Activated naive CD4-positive, alpha-beta T cell treated with anti-CD3 and anti-CD28 coated beads, Interleukin-2, amount 50 U/mL, for 72 hours (primary cell): ENCODE data around the gene GAS6. TPM values are rescaled to one million over a fixed set of nuclear protein-coding genes. Genes with fewer than 3 reads are reported as not detected.

Experiments used
- ATAC-seq, 2 donors: fragments of 150-1000 bp; cut with Tn5 transposase; 2 replicates each; pipeline ENCODE4 v1.10.0; 2021; ENCODE audit warnings: mild to moderate bottlenecking in 2 of 2, moderate library complexity in 2 of 2
- DNase-seq, 2 donors: peaks; one replicate each; pipeline ENCODE4 v3.0.0; 2021 to 2022; ENCODE audit warnings: low spot score in 2 of 2
- H3K27ac Mint-ChIP-seq, 2 donors: one replicate each; pipeline ENCODE4 v1.8.0; 2022; ENCODE audit warnings: mild to moderate bottlenecking in 2 of 2, mixed read lengths in 2 of 2
- H3K36me3 Mint-ChIP-seq, 2 donors: one replicate each; pipeline ENCODE4 v1.8.0; 2022; ENCODE audit warnings: mixed read lengths in 2 of 2
- H3K9me3 Mint-ChIP-seq, 2 donors: one replicate each; pipeline ENCODE4 v1.8.0; 2022; ENCODE audit warnings: mixed read lengths in 2 of 2
- total RNA-seq, 2 donors: library from RNA; stranded (reverse); gene quantifications; one replicate each; pipeline ENCODE4 v1.2.3, GENCODE V29; 2022

The GAS6 gene
- total RNA-seq, 2 donors from 2014 or later: 0.45 to 1.2 TPM

- Mint-ChIP-seq H3K9me3 (peaks cover 12 to 13% of the 10 kb centered on the region in 2 donors), H3K27ac (no peak overlapping the region), H3K36me3 (peaks cover 11% of the 10 kb centered on the region in 2 donors)
- DNase-seq (no peak), ATAC-seq (no peak)
Observed at GRCh38 chr13:113861433-113862030, 2.3 kb downstream of the GAS6 start.

- H3K36me3 Mint-ChIP-seq: peaks cover 11% of the 10 kb centered on the region in 2 donors
- H3K9me3 Mint-ChIP-seq: peaks cover 12 to 13% of the 10 kb centered on the region in 2 donors
Observed at GRCh38 chr13:113860665-113861432, 3.0 kb downstream of the GAS6 start.

GRCh38 chr13:113860051-113860664 is 3.7 kb downstream of the GAS6 start:
- peak in 1 of 2 donors; percentile 25 for DNase-seq

More at GRCh38 chr13:113860665-113861432, 3.0 kb downstream of the GAS6 start:
- ATAC-seq: no peak
- no peak overlapping the region for H3K27ac Mint-ChIP-seq
- DNase-seq: peak in 1 of 2 donors; percentile 48

GRCh38 chr13:113859311-113860050 is 4.4 kb downstream of the GAS6 start:
- ATAC-seq: no peak
- Mint-ChIP-seq H3K36me3 (peaks cover 8 to 9% of the 10 kb centered on the region in 2 donors), H3K9me3 (peaks cover 12 to 13% of the 10 kb centered on the region in 2 donors), H3K27ac (no peak overlapping the region)
- DNase-seq: peak in 1 of 2 donors; percentile 40

More at GRCh38 chr13:113860051-113860664, 3.7 kb downstream of the GAS6 start:
- Mint-ChIP-seq H3K9me3 (peaks cover 12 to 13% of the 10 kb centered on the region in 2 donors), H3K36me3 (peaks cover 11% of the 10 kb centered on the region in 2 donors), H3K27ac (no peak overlapping the region)
- no peak for ATAC-seq

GRCh38 chr13:113857531-113858195 is 6.2 kb downstream of the GAS6 start:
- peaks cover 12 to 13% of the 10 kb centered on the region in 2 donors for H3K9me3 Mint-ChIP-seq
- ATAC-seq (no peak), DNase-seq (peak in 1 of 2 donors; percentile 26)
- peaks cover 4 to 7% of the 10 kb centered on the region in 2 donors for H3K36me3 Mint-ChIP-seq
- no peak overlapping the region for H3K27ac Mint-ChIP-seq

- no peaks in the 10 kb centered on the region for H3K36me3 Mint-ChIP-seq
- peak in 1 of 2 donors; percentile 40 for DNase-seq
- no peak overlapping the region for H3K27ac Mint-ChIP-seq
- peaks cover 12 to 13% of the 10 kb centered on the region in 2 donors for H3K9me3 Mint-ChIP-seq
- ATAC-seq: no peak
Observed at GRCh38 chr13:113856716-113857065, 7.2 kb downstream of the GAS6 start.

GRCh38 chr13:113855931-113856715 is 7.8 kb downstream of the GAS6 start:
- Mint-ChIP-seq H3K9me3 (peaks cover 12 to 13% of the 10 kb centered on the region in 2 donors), H3K27ac (no peak overlapping the region), H3K36me3 (no peaks in the 10 kb centered on the region)
- ATAC-seq (no peak), DNase-seq (peak in 1 of 2 donors; percentile 39)

- H3K27ac Mint-ChIP-seq: no peak overlapping the region
- DNase-seq (peak in 1 of 2 donors; percentile 35), ATAC-seq (no peak)
- H3K9me3 Mint-ChIP-seq: peaks cover 12 to 13% of the 10 kb centered on the region in 2 donors
- H3K36me3 Mint-ChIP-seq: no peaks in the 10 kb centered on the region
Observed at GRCh38 chr13:113855012-113855921, 8.6 kb downstream of the GAS6 start.

- peak in 1 of 2 donors; percentile 43 for DNase-seq
Observed at GRCh38 chr13:113854238-113855011, 9.5 kb downstream of the GAS6 start.

GRCh38 chr13:113853518-113854237 is 10.2 kb downstream of the GAS6 start:
- DNase-seq (peak in 1 of 2 donors; percentile 45), ATAC-seq (no peak)
- H3K36me3 Mint-ChIP-seq: no peaks in the 10 kb centered on the region
- H3K9me3 Mint-ChIP-seq: peaks cover 3 to 4% of the 10 kb centered on the region in 2 donors
- H3K27ac Mint-ChIP-seq: peak overlapping the region in 1 of 2 donors; percentile 31

More at GRCh38 chr13:113854238-113855011, 9.5 kb downstream of the GAS6 start:
- H3K36me3 Mint-ChIP-seq: no peaks in the 10 kb centered on the region
- peak overlapping the region in 1 of 2 donors; percentile 31 for H3K27ac Mint-ChIP-seq
- H3K9me3 Mint-ChIP-seq: peaks cover 11% of the 10 kb centered on the region in 2 donors
- peak; percentile 16 to 39 for ATAC-seq

GRCh38 chr13:113852536-113853517 is 11.0 kb downstream of the GAS6 start:
- Mint-ChIP-seq H3K9me3 (no peaks in the 10 kb centered on the region), H3K27ac (no peak overlapping the region), H3K36me3 (no peaks in the 10 kb centered on the region)
- ATAC-seq: no peak
- peak in 1 of 2 donors; percentile 44 for DNase-seq

GRCh38 chr13:113851826-113852535 is 11.9 kb downstream of the GAS6 start:
- Mint-ChIP-seq H3K9me3 (no peaks in the 10 kb centered on the region), H3K27ac (no peak overlapping the region), H3K36me3 (no peaks in the 10 kb centered on the region)
- peak in 1 of 2 donors; percentile 34 for DNase-seq
- ATAC-seq: no peak
